ENCODE measurements around the gene C19orf53. TPM values are rescaled to one million over a fixed set of nuclear protein-coding genes. Genes with fewer than 3 reads are reported as not detected.

C19orf53 gene
- total and polyA plus RNA-seq, 2 of the 13 experiments (the other 11 are each of a cell fraction or from before 2014, with no cell fraction given) = 129 to 130 TPM

DNA sequence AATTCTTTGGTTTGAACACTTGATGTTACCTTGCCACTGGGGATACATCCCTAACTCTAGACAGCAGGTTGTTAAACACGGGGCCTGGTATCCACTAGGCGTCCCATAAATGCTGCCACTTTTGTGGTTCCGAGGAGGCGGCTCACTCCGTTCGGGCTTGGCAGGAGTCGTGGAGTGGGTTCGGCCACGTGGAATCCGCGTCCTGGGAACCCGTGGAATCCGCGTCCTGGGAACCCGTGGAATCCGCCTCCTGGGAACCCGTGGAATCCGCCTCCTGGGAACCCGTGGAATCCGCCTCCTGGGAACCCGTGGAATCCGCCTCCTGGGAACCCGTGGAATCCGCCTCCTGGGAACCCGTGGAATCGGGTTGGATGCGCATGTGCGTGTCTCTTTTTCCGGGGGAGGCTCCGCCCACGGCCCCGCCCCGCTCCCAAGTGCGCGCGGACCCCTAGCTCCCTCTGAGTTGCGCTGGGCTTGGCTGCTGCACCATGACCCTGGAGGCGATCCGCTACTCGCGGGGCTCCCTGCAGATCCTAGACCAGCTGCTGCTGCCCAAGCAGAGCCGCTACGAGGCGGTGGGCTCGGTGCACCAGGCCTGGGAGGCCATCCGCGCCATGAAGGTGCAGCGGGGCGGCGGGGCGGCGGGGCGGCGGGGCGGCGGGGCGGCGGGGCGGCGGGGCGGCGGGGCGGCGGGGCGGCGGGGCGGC, 10.0 kb upstream of the C19orf53 start, which contains the start of gene MRI1 (continued):
- TF ChIP-seq FOXO1 (CRISPR knock-in tag; IDR thresholded peaks at IDR 0.05) (no peak), ZNF747 (CRISPR knock-in tag; IDR thresholded peaks at IDR 0.05; ENCODE audit: borderline replicate concordance) (peak; percentile 47; the same call in 1 of the 2 replicates), SALL1 (CRISPR knock-in tag; IDR thresholded peaks at IDR 0.05) (0 out of 2 replicates have a peak, but pooled peaks have one; percentile 33), ZSCAN29 (CRISPR knock-in tag; conservative IDR thresholded peaks at IDR 0.05) (peak; percentile 87), ELF4 (CRISPR knock-in tag; IDR thresholded peaks at IDR 0.05; ENCODE audit: borderline replicate concordance) (no peak), ZKSCAN8 (CRISPR knock-in tag; IDR thresholded peaks at IDR 0.05; ENCODE audit: borderline replicate concordance) (peak; percentile 98), SP4 (CRISPR knock-in tag; IDR thresholded peaks at IDR 0.05) (0 out of 2 replicates have a peak, but pooled peaks have one; percentile 46), ZMYM2 (CRISPR knock-in tag; IDR thresholded peaks at IDR 0.05) (0 out of 2 replicates have a peak, but pooled peaks have one; percentile 17), DRAP1 (CRISPR knock-in tag; IDR thresholded peaks at IDR 0.05) (peak; percentile 56; the same call in 1 of the 2 replicates), POLR2A (IDR thresholded peaks at IDR 0.05; ENCODE audit: insufficient read depth in 1 of 2, low read depth in 2 of 2, low read length in 2 of 2) (peak; percentile 26 to 89; a peak in 3 of 4 replicates), ZNF205 (CRISPR knock-in tag; IDR thresholded peaks at IDR 0.05) (no peak), HNF4A (CRISPR knock-in tag; IDR thresholded peaks at IDR 0.05) (0 out of 2 replicates have a peak, but pooled peaks have one; percentile 7), ATM (IDR thresholded peaks at IDR 0.05; ENCODE audit: borderline replicate concordance) (no peak), ZBTB20 (CRISPR knock-in tag; IDR thresholded peaks at IDR 0.05; ENCODE audit: borderline replicate concordance, low read depth) (no peak), ZMYM3 (CRISPR knock-in tag; IDR thresholded peaks at IDR 0.05) (no peak), ZNF547 (CRISPR knock-in tag; IDR thresholded peaks at IDR 0.05) (peak; percentile 47; the same call in 1 of the 2 replicates), HOXA3 (CRISPR knock-in tag; IDR thresholded peaks at IDR 0.05) (peak; percentile 44; the same call in 1 of the 2 replicates), ZNF232 (CRISPR knock-in tag; IDR thresholded peaks at IDR 0.05; ENCODE audit: borderline replicate concordance) (0 out of 2 replicates have a peak, but pooled peaks have one; percentile 4), ZNF782 (CRISPR knock-in tag; IDR thresholded peaks at IDR 0.05; ENCODE audit: borderline replicate concordance) (0 out of 2 replicates have a peak, but pooled peaks have one; percentile 46), ARNTL (CRISPR knock-in tag; IDR thresholded peaks at IDR 0.05) (peak; percentile 51; the same call in 1 of the 2 replicates), ZNF773 (CRISPR knock-in tag; IDR thresholded peaks at IDR 0.05; ENCODE audit: borderline replicate concordance) (no peak), ZNF567 (CRISPR knock-in tag; IDR thresholded peaks at IDR 0.05; ENCODE audit: borderline replicate concordance) (no peak), FOXC1 (CRISPR knock-in tag; IDR thresholded peaks at IDR 0.05; ENCODE audit: borderline replicate concordance) (no peak), GABPA (IDR thresholded peaks at IDR 0.05; ENCODE audit: low read depth, low read length) (no peak), GABPA (CRISPR knock-in tag; IDR thresholded peaks at IDR 0.05; ENCODE audit: low read depth) (peak; percentile 47; the same call in 1 of the 2 replicates)
- TF ChIP-seq, protein P1, sequence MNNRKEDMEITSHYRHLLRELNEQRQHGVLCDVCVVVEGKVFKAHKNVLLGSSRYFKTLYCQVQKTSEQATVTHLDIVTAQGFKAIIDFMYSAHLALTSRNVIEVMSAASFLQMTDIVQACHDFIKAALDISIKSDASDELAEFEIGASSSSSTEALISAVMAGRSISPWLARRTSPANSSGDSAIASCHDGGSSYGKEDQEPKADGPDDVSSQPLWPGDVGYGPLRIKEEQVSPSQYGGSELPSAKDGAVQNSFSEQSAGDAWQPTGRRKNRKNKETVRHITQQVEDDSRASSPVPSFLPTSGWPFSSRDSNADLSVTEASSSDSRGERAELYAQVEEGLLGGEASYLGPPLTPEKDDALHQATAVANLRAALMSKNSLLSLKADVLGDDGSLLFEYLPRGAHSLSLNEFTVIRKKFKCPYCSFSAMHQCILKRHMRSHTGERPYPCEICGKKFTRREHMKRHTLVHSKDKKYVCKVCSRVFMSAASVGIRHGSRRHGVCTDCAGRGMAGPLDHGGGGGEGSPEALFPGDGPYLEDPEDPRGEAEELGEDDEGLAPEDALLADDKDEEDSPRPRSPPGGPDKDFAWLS (CRISPR knock-in tag; IDR thresholded peaks at IDR 0.05; ENCODE audit: borderline replicate concordance) = 0 out of 2 replicates have a peak, but pooled peaks have one; percentile 54
- TF ChIP-seq, protein P2, sequence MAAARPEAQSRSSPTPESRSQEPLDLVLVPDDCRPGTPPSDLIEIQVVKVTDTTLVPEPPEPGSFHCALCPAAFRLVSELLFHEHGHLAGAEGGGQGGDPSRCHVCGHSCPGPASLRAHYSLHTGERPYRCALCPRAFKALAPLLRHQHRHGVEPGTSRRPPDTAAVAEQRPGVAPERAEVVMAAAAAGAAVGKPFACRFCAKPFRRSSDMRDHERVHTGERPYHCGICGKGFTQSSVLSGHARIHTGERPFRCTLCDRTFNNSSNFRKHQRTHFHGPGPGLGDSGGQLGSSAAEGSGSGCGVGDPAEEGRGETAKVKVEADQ (CRISPR knock-in tag; IDR thresholded peaks at IDR 0.05; ENCODE audit: borderline replicate concordance) = 0 out of 2 replicates have a peak, but pooled peaks have one; percentile 39

Data from HepG2 (cell line).